T-helper 1 cell treated with Interleukin-12 subunit alpha and Interleukin-12 subunit beta and Interleukin-4 antibody, amounts not matched to agents 30 ng/mL and 1 ng/mL, for 36 hours (primary cell): ENCODE results near the gene SEC24C. TPM values are rescaled to one million over a fixed set of nuclear protein-coding genes. Genes with fewer than 3 reads are reported as not detected.
"Not testable (repeated sequence)": the region's sequence is repeated elsewhere in the genome, so short reads cannot be mapped to it uniquely, and the experiment has no call there.

Experiments used
- intact Hi-C: fragments of 100-400 bp; cut with micrococcal nuclease; formaldehyde crosslinking; loops from one replicate; pipeline ENCODE4 v1.15.1; 2024
- total RNA-seq: library from RNA; stranded (reverse); gene quantifications from 2 replicates; pipeline ENCODE4 v1.2.3, GENCODE V29; 2022

SEC24C gene
- total RNA-seq, 1 donor from 2014 or later: 135 TPM

DNA sequence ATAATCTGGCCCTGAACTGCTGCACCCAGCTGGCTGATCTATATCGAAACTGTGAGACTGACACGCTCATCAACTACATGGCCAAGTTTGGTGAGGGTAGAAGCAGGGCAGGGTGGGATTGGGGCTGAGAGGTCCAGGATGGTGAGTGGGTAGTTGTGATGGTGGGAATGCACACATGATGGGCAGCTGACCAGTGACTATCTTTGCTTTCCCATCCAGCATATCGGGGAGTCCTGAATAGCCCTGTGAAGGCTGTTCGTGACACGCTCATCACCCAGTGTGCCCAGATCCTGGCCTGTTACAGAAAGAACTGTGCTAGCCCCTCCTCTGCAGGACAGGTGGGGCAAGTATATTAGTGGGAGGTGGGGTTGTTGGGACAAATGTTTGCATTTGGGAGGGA is 25.2 kb downstream of the SEC24C start:
- intact Hi-C loops: loop anchor here (1.0 kb wide), 1 partner anchor 10 kb away; no protein-coding TSS in a partner anchor

DNA sequence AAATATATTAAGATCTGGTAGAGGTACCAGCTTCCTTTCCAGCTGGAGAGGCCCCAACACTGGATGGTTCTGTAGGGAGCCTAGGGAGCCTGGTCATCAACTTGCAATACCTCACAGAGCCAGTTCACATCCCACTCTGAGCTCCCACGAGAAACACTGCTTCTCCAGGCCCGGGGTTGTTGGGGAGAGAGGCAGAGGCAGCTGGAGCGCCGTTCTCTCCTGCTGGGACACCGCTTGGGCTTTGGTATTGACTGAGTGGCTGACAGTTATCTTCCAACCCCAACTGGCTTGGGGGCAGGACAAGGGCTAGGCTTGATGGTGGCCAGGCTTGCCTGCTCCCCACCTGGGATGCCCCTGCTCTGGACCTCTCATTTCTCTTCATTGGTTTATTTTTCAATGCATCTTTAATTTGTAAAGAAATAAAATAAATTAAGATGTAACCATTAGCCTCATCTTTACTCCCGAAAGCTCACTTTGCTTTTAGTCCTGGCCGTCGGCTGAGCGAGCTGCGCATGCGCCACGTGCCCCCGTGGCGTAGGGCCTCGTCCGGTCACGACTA is 27.6 kb downstream of the SEC24C start:
- intact Hi-C loops: loop anchor here (1.0 to 5.0 kb wide), 11 partner anchors 10 to 519 kb away; partner anchors contain the start of genes ADK, ANXA7, AP3M1 and CHCHD1

DNA sequence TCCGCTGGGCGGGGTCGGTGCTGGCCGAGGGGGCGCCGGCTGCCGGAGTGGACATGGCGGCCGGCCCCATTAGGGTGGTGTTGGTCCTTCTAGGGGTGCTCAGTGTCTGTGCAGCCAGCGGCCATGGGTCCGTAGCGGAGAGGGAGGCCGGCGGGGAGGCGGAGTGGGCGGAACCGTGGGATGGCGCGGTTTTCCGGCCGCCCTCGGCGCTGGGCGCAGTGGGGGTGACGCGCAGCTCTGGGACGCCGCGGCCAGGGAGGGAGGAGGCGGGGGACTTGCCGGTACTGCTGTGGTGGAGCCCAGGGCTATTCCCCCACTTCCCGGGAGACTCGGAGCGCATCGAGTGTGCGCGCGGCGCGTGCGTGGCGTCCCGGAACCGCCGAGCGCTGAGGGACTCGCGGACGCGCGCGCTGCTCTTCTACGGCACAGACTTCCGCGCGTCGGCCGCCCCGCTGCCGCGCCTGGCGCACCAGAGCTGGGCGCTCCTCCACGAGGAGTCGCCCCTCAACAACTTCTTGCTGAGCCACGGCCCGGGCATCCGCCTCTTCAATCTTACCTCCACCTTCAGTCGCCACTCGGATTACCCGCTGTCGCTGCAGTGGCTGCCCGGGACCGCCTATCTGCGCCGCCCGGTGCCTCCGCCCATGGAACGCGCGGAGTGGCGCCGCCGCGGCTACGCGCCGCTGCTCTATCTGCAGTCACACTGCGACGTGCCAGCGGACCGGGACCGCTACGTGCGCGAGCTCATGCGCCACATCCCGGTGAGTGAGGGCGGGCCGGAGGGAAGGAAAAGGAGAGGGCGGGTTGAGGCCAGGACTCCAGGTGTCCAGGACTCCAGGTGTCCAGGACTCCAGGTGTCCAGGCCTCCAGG is 28.3 kb downstream of the SEC24C start:
- intact Hi-C loops: loop anchor here (1.0 to 5.0 kb wide), 11 partner anchors 10 to 520 kb away; partner anchors contain the start of genes ADK, ANXA7, AP3M1 and CHCHD1

DNA sequence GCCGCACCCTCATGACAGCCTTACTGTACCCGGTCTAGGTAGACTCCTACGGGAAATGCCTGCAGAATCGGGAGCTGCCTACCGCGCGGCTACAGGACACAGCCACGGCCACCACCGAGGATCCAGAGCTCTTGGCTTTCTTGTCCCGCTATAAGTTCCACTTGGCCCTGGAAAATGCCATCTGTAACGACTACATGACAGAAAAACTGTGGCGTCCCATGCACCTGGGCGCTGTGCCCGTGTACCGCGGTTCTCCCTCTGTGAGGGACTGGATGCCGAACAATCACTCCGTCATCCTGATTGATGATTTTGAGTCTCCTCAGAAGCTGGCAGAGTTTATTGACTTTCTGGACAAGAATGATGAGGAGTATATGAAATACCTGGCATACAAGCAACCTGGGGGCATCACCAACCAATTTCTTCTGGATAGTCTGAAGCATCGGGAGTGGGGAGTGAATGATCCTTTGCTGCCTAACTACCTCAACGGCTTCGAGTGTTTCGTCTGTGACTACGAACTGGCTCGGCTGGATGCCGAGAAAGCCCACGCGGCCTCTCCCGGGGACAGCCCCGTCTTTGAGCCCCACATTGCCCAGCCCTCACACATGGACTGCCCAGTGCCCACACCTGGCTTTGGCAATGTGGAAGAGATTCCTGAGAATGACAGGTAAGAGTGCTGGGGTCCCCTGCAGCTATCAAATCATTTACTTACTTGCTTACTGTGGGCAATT is 29.1 kb downstream of the SEC24C start:
- intact Hi-C loops: loop anchor here (2.0 to 5.0 kb wide), 6 partner anchors 105 to 521 kb away; partner anchors contain the start of genes ADK, ANXA7, AP3M1 and MRPS16

DNA sequence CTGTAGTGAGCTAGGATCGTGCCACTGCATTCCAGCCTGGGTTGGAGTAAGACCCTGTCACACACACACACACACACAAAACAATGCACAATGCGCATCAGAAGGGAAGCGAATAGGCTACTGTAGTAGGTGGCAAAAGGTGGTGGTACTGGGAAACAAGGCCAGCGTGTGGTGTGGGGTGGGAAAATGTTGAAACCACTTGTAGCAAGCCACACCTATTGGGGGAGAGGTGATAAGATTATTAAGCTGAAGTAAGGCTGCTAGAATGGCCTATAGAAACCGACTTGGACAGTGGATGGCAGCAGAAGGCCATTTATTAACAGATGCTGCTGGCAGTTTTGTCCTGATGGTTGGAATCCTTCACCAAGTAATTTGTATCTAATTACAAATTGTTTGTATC is 30.5 kb downstream of the SEC24C start:
- intact Hi-C loops: loop anchor here (5.0 kb wide), 2 partner anchors 147 to 362 kb away; partner anchors contain the start of gene ANXA7

DNA sequence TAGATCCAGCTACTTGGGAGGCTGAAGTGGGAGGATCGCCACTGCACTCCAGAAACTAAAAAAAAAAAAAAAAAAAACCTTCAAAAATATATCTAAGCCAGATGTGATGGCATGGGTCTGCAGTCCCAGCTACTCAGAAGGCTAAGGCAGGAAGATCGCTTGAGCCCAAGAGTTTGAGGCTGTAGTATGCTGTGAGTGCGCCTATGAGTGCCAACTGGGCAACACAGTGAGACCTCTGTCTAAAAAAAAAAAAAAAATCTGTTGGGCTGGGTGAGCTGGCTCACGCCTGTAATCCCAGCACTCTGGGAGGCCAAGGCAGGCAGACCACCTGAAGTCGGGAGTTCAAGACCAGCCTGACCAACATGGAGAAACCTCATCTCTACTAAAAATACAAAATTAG is 34.8 kb downstream of the SEC24C start:
- intact Hi-C loops: no loop called here

DNA sequence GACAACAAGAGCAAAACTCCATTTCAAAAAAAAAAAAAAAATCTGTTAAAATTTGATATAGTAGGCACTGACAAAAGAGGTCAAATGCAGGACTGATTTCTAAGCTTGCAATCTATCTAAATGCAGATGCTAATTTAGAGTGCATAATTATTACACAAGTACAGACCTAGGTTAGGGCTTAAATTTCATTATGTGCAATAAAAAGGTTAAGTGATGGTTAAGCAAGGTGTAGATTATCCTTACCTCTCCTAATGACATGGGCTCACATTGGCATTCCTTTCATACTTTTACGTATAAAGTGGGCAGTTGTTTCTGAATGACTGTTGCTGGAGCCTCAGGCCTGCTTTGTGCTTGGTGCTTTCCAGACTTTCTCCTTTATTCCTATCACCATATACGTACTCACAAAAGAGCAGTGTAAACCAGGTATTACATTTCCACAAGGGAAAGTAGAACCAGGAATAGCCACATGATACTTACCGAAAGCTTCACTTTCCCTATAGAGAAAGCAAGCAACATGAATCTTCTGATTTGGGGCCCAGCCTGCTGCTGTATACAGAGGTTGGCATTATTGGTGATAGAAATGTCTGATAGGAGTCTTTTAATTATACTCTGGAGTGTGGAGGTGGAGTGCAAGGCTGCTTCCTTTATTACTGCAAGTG is 35.5 kb downstream of the SEC24C start:
- intact Hi-C loops: loop anchor here (2.0 kb wide), 1 partner anchor 371 kb away; the partner anchor contains the start of genes ADK and AP3M1

DNA sequence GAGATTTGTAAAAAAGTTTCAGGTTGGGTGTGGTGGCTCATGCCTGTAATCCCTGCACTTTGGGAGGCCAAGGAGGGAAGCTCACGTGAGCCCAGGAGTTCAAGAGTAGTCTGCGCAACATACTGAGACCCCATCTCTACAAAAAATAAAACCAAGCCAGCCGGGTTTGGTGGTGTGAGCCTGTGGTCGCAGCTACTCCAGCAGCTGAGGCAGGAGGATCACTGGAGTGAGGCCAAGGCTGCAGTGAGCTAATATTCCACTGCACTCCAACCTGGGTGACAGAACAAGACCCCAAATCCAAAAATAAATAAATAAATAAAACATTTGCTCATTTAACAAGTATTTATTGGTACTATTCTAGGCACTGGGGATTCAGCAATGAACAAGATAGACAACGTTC is 36.1 kb downstream of the SEC24C start:
- intact Hi-C loops: loop anchor here (2.0 kb wide), 1 partner anchor 370 kb away; the partner anchor contains the start of genes ADK and AP3M1

DNA sequence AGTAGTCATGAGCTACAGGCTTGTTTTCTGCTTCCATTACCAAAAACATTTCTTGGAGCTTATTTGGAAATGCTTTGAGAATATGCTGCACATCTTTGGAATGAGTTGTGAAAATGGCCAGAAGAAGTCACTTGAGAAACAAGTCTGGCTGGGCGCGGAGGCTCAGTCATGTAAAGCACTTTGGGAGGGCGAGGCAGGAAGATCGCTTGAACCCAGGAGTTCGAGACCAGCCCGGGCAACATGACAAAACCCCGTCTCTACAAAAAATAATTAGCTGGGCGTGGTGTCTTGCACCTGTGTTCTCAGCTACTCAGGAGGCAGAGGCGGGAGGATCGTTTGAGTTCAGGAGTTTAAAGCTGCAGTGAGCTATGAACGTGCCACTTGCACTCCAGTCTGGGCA is 36.8 kb downstream of the SEC24C start:
- intact Hi-C loops: loop anchor here (1.0 to 2.0 kb wide), 2 partner anchors 30 to 370 kb away; partner anchors contain the start of genes ADK, AP3M1 and NDST2

DNA sequence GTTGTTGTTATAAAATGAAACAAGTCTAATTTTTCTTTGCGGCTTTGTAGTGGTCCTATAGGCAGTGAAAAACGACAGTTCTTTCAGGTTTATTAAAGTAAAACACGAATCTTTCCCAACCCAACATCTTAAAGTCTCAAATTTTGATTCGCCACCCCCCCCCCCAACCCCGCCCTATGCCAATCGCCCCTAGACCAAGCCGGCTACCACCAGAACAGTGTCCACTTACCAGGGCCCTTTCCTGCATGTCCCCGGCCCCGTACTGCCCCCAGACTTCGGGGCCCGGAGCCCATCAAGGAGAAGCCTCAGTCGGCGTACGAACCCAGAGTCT is 37.3 kb downstream of the SEC24C start:
- intact Hi-C loops: loop anchor here (1.0 to 2.0 kb wide), 2 partner anchors 30 to 369 kb away; partner anchors contain the start of genes ADK, AP3M1 and NDST2

DNA sequence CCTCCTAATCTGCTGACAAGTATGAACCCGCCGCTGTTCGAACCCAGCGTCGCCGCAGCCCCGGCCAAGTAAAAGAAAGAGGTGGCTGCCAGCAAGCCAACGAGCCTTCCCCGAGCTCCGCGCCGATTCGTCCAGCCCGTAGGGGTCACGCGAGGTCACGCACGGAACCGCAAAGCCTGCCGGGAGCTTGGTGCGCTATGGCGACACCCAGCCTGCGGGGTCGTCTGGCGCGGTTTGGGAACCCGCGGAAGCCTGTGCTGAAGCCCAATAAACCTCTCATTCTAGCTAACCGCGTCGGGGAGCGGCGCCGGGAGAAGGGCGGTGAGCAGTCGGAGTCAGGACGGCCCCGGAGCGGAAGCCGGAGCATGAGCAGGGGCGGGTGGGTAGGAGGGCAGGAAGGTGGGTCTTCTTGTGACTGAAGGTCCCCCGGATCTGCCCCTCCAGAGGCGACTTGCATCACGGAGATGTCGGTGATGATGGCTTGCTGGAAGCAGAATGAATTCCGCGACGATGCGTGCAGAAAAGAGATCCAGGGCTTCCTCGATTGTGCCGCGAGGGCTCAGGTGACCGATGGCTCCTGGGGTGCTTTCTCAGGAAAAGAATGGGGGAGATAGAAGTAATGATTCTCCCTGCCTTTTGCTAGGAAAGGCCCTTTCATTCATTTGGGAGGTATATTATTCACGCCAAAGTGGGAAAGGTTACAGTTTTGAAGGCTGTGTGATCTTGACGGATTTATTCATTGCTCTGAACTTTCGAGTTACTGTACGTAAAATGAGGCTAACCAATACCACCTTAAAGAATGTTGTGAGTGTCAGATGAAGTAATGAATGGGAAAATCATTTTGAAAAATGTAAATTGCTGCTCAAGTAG is 37.9 kb downstream of the SEC24C start, which contains the start of gene CHCHD1:
CHCHD1 (plus strand) TSS at position 170 of the 870 bp plus-strand sequence; CDS start at position 198, 28 bp downstream.
- intact Hi-C loops: loop anchor here (1.0 to 2.0 kb wide), 4 partner anchors 10 to 1329 kb away; partner anchors contain the start of genes ADK, AP3M1, NDST2 and SAMD8

DNA sequence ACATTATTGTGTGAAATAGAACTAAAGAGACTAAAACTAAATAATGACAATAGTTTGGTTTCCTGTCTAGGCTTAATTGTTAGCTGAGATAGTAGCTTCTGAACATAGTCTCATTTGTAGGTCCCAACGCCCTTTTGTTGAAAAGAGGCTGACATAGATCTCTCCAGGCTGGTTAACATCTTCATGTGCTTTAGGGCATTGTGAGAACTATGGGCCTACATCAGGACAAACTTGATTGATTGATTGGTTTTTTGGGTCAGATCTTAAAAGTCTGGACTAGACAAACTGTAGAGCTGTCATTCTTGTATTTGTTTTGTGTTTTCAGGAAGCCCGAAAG is 38.5 kb downstream of the SEC24C start:
- intact Hi-C loops: loop anchor here (1.0 kb wide), 2 partner anchors 10 to 1329 kb away; partner anchors contain the start of gene SAMD8

DNA sequence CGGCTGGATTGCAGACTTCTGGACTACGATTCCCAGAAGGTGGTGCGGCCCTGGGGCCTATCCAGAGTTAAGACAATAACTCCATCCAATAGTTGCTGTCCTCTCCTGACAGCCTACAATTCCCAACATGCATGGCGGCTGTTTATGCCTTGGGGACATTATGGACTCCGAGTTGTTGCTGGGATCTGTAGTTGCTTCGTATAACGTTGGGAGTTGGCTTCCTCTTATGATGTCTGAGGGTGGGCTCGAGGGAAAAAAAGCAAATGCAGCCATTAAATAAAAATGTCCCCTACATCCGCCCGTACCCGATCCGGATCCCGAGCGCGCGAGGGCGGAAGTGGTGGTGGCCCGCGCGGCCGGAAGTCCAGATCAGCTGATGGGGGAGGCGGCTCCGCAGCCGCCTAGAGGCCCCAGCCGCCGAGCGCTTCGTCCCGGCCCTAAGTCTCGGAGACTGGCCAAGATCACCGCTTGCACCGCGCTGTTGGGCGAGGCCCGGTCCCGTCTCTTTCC is 41.1 kb downstream of the SEC24C start, which contains the start of gene ZSWIM8:
ZSWIM8 (plus strand) TSS at position 396 of the 510 bp plus-strand sequence. CDS start 273 bp downstream, outside the sequence.
- intact Hi-C loops: loop anchor here (1.0 kb wide), 7 partner anchors 26 to 617 kb away; partner anchors contain the start of genes ECD, FAM149B1, NDST2 and PPP3CB

DNA sequence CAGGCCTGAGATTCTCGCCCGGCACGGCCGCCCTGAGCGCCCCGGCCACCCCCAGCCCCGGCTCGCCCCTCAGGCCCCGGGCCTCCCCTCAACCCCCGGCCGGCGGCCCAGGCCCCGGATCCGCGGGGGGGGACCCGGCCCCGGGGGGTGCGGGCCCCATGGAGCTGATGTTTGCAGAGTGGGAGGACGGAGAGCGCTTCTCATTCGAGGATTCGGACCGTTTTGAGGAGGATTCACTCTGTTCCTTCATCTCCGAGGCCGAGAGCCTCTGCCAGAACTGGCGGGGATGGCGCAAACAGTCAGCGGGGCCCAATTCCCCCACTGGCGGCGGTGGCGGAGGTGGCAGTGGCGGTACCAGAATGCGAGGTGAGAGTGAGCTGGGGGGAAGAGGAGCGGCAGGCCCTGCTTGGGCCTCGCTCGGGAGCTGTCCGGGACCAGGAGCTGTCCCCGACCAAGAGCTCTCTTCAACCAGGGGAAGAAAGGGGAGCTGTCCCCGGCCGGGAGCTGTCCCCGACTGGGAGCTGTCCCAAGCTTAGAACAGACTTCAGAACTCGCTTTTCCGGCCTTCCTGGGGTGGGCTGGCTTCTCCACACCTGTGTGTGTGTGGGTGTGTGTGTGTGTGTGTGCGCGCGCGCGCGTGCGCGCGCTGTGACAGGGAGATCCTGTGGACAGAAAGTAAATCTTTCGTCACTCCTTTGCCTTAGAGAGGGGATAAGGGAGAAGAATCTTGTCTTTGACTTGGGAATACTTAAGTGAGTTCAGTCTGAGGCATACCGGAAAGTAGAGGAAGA is 41.7 kb downstream of the SEC24C start:
- intact Hi-C loops: loop anchor here (1.0 kb wide), 7 partner anchors 25 to 618 kb away; partner anchors contain the start of genes ECD, FAM149B1, NDST2 and PPP3CB

DNA sequence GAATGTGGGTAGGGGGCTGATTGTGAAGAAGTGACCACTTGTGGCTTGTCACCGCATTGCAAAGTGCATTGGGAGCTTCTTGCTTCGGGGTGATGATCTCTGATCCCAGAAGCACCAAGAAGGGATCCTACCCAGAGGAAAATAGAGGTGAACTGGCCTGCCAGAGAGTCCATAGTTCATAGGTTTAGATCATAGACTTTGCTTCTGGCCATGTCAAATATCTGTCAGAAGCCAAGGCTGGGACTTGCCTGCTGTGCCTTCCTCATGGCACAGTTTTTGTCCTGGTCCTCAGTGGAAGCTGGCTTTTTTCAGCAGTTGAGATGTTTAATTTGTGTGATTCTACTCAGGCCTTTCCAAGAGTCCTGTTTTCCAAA is 42.3 kb downstream of the SEC24C start:
- intact Hi-C loops: no loop called here

DNA sequence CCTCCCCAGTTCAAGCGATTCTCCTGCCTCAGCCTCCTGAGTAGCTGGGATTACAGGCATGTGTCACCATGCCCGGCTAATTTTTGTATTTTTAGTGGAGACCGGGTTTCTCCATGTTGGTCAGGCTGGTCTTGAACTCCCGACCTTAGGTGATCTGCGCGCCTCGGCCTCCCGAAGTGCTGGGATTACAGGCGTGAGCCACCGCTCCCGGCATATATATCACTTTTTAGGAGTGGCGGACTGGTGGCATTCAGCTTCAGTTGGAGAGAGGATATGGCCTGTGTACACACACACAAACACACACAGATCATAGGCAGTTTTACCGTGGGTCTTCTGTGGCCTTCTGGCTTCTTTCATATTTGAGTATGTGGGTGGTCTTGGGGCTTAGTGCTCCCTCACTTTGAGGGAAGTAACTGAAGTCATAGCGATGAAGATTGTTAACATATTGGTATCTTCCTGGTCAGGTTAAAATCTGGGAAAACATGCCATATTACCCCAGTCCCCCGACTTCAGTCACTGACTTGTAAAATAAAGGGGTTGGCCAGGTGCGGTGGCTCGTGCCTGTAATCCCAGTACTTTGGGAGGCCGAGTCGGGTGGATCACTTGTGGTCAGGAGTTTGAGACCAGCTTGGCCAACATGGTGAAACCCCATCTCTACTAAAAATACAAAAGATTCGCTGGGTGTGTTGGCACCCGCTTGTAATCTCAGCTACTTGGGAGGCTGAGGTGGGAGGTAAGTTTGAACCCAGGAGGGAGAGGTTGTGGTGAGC is 43.0 kb downstream of the SEC24C start:
- intact Hi-C loops: not testable (repeated sequence)

DNA sequence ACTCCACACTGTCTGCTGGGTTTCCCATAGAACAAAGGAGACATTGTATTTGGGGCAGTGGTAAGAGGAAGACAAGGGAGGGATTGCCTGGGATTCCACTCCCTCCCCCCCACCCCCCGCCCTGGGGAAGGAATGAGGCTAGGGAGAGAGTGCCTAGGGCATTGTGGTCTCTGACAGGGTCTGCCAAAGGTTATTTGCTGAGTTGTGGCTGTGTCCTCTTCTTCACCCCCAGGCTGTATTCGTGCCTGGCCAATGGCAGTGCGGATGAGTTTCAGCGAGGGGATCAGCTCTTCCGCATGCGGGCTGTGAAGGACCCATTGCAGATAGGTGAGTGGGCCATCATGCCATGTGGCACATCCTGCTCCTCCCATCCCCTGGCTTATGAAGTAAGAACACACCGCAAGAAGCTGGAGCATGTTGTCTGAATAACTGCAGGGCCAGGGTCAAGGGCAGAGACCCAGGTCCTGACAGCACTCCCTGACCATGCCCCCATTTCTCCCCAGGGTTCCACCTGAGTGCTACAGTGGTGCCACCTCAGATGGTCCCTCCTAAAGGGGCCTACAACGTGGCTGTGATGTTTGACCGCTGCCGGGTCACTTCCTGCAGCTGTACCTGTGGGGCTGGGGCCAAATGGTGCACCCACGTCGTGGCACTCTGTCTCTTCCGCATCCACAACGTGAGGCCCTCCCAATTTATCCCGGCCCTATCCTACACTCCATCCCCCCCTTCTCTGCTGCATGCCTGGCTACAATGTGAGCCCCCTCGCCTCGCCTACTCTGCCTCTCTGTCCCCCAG is 44.9 kb downstream of the SEC24C start:
- intact Hi-C loops: no loop called here
